MM.1S (cell line): ENCODE results near the gene SPINK14.

Experiments
- EZH2 ChIP-seq: fragments of 300-600 bp; sonication (generic); optimal IDR thresholded peaks from 2 replicates; pipeline ENCODE3; 2017; ENCODE audit warnings: low read depth, mild to moderate bottlenecking, antibody characterized with exemption, low read length, mixed read lengths
- EZH2phosphoT487 ChIP-seq: fragments of 300-600 bp; sonication (generic); IDR thresholded peaks from 2 replicates; pipeline ENCODE4 v1.6.1; 2018; ENCODE audit warnings: antibody characterized with exemption, low read length
- TF ChIP-seq, protein P1 (sequence below): fragments of 300-600 bp; sonication (generic); IDR thresholded peaks from 2 replicates; pipeline ENCODE4 v1.5.1; 2016; ENCODE audit warnings: antibody characterized with exemption, low read length, mixed read lengths

DNA sequence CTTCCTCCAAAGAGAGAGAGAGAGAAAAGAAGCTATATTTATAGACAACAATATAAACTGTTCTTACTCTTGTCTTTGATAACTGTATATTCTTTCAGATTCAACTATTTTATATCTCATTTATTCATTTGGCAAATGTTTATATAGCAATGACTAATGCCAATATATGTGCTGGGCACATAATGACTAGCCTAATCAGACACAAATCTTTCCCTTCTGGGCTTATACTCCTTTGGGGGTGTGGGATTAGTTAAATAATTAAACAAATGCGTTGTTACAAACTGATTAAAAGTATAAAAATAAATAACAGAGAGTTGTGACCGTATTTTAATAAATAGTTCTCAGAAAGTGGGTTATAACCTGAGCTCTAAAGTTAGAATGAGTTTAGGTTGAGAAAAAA lies 4.0 kb downstream of the SPINK14 start:
- TF ChIP-seq EZH2 (no peak), EZH2phosphoT487 (no peak)
- TF ChIP-seq, protein P1, sequence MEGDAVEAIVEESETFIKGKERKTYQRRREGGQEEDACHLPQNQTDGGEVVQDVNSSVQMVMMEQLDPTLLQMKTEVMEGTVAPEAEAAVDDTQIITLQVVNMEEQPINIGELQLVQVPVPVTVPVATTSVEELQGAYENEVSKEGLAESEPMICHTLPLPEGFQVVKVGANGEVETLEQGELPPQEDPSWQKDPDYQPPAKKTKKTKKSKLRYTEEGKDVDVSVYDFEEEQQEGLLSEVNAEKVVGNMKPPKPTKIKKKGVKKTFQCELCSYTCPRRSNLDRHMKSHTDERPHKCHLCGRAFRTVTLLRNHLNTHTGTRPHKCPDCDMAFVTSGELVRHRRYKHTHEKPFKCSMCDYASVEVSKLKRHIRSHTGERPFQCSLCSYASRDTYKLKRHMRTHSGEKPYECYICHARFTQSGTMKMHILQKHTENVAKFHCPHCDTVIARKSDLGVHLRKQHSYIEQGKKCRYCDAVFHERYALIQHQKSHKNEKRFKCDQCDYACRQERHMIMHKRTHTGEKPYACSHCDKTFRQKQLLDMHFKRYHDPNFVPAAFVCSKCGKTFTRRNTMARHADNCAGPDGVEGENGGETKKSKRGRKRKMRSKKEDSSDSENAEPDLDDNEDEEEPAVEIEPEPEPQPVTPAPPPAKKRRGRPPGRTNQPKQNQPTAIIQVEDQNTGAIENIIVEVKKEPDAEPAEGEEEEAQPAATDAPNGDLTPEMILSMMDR, result no peak
